OCI-LY1 (cell line): ENCODE measurements around the gene DPH7.

ENCODE experiments used
- H2AFZ ChIP-seq: fragments of 200-600 bp; sonication (generic), shearing (Covaris generic); 2 replicates; pipeline ENCODE4 v1.6.0; 2014; ENCODE audit warnings: antibody characterized with exemption, mild to moderate bottlenecking, low read length
- H3F3A ChIP-seq: fragments of 200-600 bp; sonication (generic), shearing (Covaris generic); 2 replicates; pipeline ENCODE4 v1.6.0; 2014; ENCODE audit warnings: mild to moderate bottlenecking, antibody characterized with exemption, low read length, moderate library complexity; ENCODE audit not compliant: insufficient read depth
- H3K27ac ChIP-seq: fragments of 200-600 bp; sonication (generic); 2 replicates; pipeline ENCODE4 v1.5.1; 2014; ENCODE audit warnings: low read length, mixed run types, mild to moderate bottlenecking, low read depth; ENCODE audit not compliant: poor library complexity, severe bottlenecking
- H3K27me3 ChIP-seq: fragments of 200-600 bp; sonication (generic); 2 replicates; pipeline ENCODE4 v1.6.0; 2014; ENCODE audit warnings: antibody characterized with exemption, mild to moderate bottlenecking, low read length, moderate library complexity; ENCODE audit not compliant: insufficient read depth
- H3K36me3 ChIP-seq: fragments of 200-600 bp; sonication (generic); 2 replicates; pipeline ENCODE4 v1.6.1; 2014; ENCODE audit warnings: mild to moderate bottlenecking, antibody characterized with exemption, low read length, moderate library complexity, mixed read lengths; ENCODE audit not compliant: insufficient read depth
- H3K4me1 ChIP-seq: fragments of 200-600 bp; sonication (generic); 2 replicates; pipeline ENCODE4 v1.5.1; 2014; ENCODE audit warnings: mild to moderate bottlenecking, low read length, moderate library complexity; ENCODE audit not compliant: insufficient read depth, severe bottlenecking
- H3K4me2 ChIP-seq: fragments of 200-600 bp; sonication (generic), shearing (Covaris generic); 2 replicates; pipeline ENCODE4 v1.6.1; 2014; ENCODE audit warnings: low read length
- H3K4me3 ChIP-seq: fragments of 200-600 bp; sonication (generic); 2 replicates; pipeline ENCODE4 v1.5.1; 2014; ENCODE audit warnings: low read length, low read depth, mild to moderate bottlenecking, mixed read lengths; ENCODE audit not compliant: poor library complexity, severe bottlenecking
- H3K79me2 ChIP-seq: fragments of 200-600 bp; shearing (Covaris generic); 2 replicates; pipeline ENCODE4 v1.6.1; 2016; ENCODE audit warnings: mixed run types, low read length, mixed read lengths; ENCODE audit not compliant: insufficient read depth
- H3K9ac ChIP-seq: fragments of 200-600 bp; sonication (generic), shearing (Covaris generic); 2 replicates; pipeline ENCODE4 v1.6.1; 2014; ENCODE audit warnings: mild to moderate bottlenecking, low read length, mixed read lengths
- H3K9me2 ChIP-seq: fragments of 200-600 bp; sonication (generic), shearing (Covaris generic); 2 replicates; pipeline ENCODE4 v1.6.1; 2014; ENCODE audit warnings: low read depth, mild to moderate bottlenecking, low read length, mixed read lengths
- H3K9me3 ChIP-seq: fragments of 200-600 bp; shearing (Covaris generic); 2 replicates; pipeline ENCODE4 v1.6.1; 2014; ENCODE audit warnings: low read length, mixed read lengths
- H4K20me1 ChIP-seq: fragments of 200-600 bp; sonication (generic), shearing (Covaris generic); 2 replicates; pipeline ENCODE4 v1.6.0; 2016; ENCODE audit warnings: mild to moderate bottlenecking, low read length; ENCODE audit not compliant: insufficient read depth
- EZH2 ChIP-seq: fragments of 200-600 bp; sonication (generic), shearing (Covaris generic); IDR thresholded peaks from 2 replicates; pipeline ENCODE4 v1.8.0; 2017; ENCODE audit warnings: borderline replicate concordance, mixed run types, mild to moderate bottlenecking, antibody characterized with exemption, low read length, moderate library complexity, mixed read lengths
- TF ChIP-seq, protein P1 (sequence below): fragments of 200-600 bp; sonication (generic), shearing (Covaris generic); IDR thresholded peaks from 2 replicates; pipeline ENCODE4 v1.5.1; 2017; ENCODE audit warnings: mild to moderate bottlenecking, antibody characterized with exemption, low read length, moderate library complexity, mixed read lengths

DPH7 gene

DNA sequence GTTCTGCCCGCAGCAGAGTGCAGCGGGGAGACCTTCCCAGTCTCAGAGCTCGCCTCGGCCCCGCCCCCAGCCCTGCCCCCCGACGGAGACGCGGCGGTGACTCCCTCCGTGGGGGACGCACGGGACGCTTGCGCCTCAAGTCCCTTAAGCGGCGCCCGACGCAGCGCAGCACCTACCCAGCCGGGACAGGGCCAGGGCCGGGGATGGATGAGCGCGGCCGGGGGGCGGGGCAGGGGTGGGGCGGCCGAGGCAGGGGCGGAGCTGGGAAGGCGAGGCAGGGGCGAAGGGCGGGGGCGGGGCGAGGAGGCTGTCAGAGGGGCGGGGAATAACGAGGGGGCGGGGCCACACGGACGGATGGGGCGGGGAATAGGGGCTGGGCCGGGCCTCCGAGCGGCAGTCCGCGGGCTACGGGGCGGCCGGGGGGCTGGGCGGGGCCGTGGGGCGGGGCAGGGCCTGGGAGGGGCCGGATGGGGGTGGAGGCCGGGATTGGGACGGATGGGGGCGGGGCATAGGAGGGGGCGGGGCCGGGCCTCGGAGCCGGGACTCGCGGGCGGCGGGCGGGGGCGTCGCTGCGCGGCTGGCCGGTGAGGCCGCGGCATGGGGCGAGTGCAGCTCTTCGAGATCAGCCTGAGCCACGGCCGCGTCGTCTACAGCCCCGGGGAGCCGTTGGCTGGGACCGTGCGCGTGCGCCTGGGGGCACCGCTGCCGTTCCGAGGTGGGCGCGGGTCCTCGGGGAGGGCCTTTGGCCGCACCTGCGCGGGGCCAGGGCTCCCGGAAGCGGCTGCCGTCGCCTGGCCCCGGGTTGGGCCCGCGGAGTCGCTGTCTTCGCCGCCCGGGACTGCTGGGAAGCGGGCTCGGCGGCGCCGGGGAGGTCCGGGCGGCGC, 26.6 kb upstream of the DPH7 start, which contains the start of gene ARRDC1:
Gene ARRDC1 (plus strand): TSS at position 566 of the 884 bp plus-strand sequence. CDS start 32 bp downstream, at position 598.
- Histone ChIP-seq H3K9ac (peak within 1 kb of the TSS; percentile 90), H3K4me3 (peak within 1 kb of the TSS; percentile 93), H3K9me2 (no peaks in the 10 kb centered on the region), H3F3A (no peaks in the 10 kb centered on the region), H2AFZ (no peak within 1 kb of the TSS), H3K9me3 (no peaks in the 10 kb centered on the region), H3K36me3 (no peaks in the 10 kb centered on the region), H3K27ac (no peak within 1 kb of the TSS), H3K79me2 (no peaks in the 10 kb centered on the region), H3K27me3 (no peaks in the 10 kb centered on the region), H3K4me1 (peaks cover 39% of the 10 kb centered on the region), H3K4me2 (peak within 1 kb of the TSS; percentile 81), H4K20me1 (no peaks in the 10 kb centered on the region)
- TF ChIP-seq, protein P1, sequence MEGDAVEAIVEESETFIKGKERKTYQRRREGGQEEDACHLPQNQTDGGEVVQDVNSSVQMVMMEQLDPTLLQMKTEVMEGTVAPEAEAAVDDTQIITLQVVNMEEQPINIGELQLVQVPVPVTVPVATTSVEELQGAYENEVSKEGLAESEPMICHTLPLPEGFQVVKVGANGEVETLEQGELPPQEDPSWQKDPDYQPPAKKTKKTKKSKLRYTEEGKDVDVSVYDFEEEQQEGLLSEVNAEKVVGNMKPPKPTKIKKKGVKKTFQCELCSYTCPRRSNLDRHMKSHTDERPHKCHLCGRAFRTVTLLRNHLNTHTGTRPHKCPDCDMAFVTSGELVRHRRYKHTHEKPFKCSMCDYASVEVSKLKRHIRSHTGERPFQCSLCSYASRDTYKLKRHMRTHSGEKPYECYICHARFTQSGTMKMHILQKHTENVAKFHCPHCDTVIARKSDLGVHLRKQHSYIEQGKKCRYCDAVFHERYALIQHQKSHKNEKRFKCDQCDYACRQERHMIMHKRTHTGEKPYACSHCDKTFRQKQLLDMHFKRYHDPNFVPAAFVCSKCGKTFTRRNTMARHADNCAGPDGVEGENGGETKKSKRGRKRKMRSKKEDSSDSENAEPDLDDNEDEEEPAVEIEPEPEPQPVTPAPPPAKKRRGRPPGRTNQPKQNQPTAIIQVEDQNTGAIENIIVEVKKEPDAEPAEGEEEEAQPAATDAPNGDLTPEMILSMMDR: no peak
- no peak for TF ChIP-seq EZH2

DNA sequence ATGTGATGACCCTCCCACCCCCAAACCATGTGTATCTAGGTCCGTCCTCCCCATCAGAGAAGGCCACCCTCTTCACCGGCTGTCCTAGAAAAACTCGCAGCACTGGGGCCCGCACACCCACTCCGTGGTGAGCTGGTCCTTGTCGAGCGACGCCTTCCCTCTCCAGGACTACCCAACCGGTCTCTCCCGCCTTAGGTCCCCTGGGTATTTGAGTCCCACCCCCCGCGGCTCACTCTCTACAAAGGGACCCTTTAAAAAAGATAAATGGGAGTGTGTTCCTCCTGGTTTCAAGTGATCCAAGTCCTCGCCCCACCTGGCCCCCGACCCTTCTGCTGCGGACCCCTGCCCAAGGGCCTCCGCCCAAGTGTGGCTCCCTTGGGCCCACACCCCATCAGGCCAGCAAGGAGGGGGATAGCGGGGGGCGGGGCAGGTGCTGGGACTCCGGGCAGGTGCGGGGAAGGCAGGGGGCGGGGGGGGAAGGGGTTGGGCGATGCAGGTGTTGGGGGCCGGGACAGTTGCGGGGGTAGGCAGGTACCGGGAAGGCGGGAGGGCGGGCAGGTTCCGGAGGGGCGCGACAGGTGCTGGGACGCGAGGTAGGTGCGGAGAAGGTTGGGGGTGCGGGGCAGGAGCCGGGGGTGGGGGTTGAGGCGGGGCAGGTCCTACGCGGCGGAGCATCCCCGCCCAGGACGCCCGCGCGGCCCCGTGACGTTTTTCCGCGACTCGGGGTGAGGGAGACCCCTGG, 25.8 kb upstream of the DPH7 start:
- peaks cover 39% of the 10 kb centered on the region for H3K4me1 ChIP-seq
- no peaks in the 10 kb centered on the region for H4K20me1 ChIP-seq
- peak overlapping the region; percentile 55 for H3K4me2 ChIP-seq
- no peak overlapping the region for H3K27ac ChIP-seq
- no peak overlapping the region; the same call in 1 of the 2 replicates for H3K9ac ChIP-seq
- H3K9me2 ChIP-seq: no peaks in the 10 kb centered on the region
- no peaks in the 10 kb centered on the region for H3K9me3 ChIP-seq
- TF ChIP-seq, protein P1: no peak
- no peak for TF ChIP-seq EZH2
- H3K4me3 ChIP-seq: peak overlapping the region; percentile 50
- no peak overlapping the region for H2AFZ ChIP-seq
- no peaks in the 10 kb centered on the region for H3K27me3 ChIP-seq
- no peaks in the 10 kb centered on the region for H3K36me3 ChIP-seq
- H3K79me2 ChIP-seq: no peaks in the 10 kb centered on the region
- H3F3A ChIP-seq: no peaks in the 10 kb centered on the region

DNA sequence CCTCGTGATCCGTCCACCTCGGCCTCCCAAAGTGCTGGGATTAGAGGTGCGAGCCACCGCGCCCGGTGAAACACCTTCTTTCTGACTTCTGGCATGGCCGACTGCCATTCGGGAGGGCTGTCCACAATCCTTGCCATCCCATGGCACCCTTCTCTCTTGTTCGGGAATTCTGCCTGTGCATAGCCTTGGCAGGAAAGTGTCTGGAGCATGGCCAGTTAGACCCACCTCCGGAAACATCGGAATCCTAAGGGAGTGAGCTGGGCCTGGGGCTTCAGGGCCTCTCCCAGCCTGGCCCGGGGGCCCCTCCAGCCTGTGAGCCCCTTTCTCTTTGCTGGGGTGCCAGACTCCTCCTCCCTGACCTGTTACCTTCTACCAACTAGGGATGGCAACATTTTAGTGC, 25.2 kb upstream of the DPH7 start:
- H3K9me2 ChIP-seq: no peaks in the 10 kb centered on the region
- H3K4me1 ChIP-seq: peaks cover 43% of the 10 kb centered on the region
- H4K20me1 ChIP-seq: no peaks in the 10 kb centered on the region
- no peaks in the 10 kb centered on the region for H3F3A ChIP-seq
- no peaks in the 10 kb centered on the region for H3K79me2 ChIP-seq
- no peak overlapping the region for H3K27ac ChIP-seq
- no peaks in the 10 kb centered on the region for H3K9me3 ChIP-seq
- H3K4me2 ChIP-seq: peak overlapping the region; percentile 55; the same call in 1 of the 2 replicates
- no peak overlapping the region for H3K4me3 ChIP-seq
- no peaks in the 10 kb centered on the region for H3K27me3 ChIP-seq
- H3K36me3 ChIP-seq: no peaks in the 10 kb centered on the region
- H2AFZ ChIP-seq: no peak overlapping the region
- no peak overlapping the region; the same call in 1 of the 2 replicates for H3K9ac ChIP-seq
- TF ChIP-seq EZH2: no peak
- TF ChIP-seq, protein P1: no peak
